ENCODE measurements around the gene SAMD14. TPM values are rescaled to one million over a fixed set of nuclear protein-coding genes. Genes with fewer than 3 reads are reported as not detected.

The SAMD14 gene
- total and polyA plus RNA-seq, 2 donors (not counting 1 experiment from before 2014, with no cell fraction given), result 0.13 to 0.89 TPM

GRCh38 chr17:50128441-50129352 is 1.3 kb downstream of the SAMD14 start:
- TF ChIP-seq EZH2 (IDR thresholded peaks at IDR 0.05; ENCODE audit: borderline replicate concordance, insufficient read depth, low read depth, low read length, poor library complexity, severe bottlenecking) (no peak), CTCF (IDR thresholded peaks at IDR 0.05) (no peak)
- H3K4me2 ChIP-seq (replicated peaks; ENCODE audit: low read depth, low read length, poor library complexity, severe bottlenecking), result peak overlapping the region; percentile 99
- H3K27me3 ChIP-seq (replicated peaks in 1 of 4; ENCODE audit: control extremely low read depth in 1 of 4, control insufficient read depth in 3 of 4, insufficient read depth in 4 of 4, low read length in 3 of 4), result peaks cover 0 to 28% (median 9%) of the 10 kb centered on the region in 4 experiments
- H3K27ac ChIP-seq (ENCODE audit: low read length in 2 of 2), result no peak overlapping the region
- H3K79me2 ChIP-seq (ENCODE audit: control insufficient read depth, insufficient read depth, low read length), result no peaks in the 10 kb centered on the region
- H4K20me1 ChIP-seq (ENCODE audit: control insufficient read depth, insufficient read depth, low read length, poor library complexity, severe bottlenecking), result peaks cover 18% of the 10 kb centered on the region
- whole genome bisulfite sequencing (ENCODE audit: insufficient coverage), result 17% methylated on average over 16 of the region's 32 CpGs
- Mint-ChIP-seq H3K4me3 (peak overlapping the region; percentile 79), H3K9me3 (ENCODE audit: insufficient read depth) (no peaks in the 10 kb centered on the region), H3K4me1 (peaks cover 34% of the 10 kb centered on the region), H3K27me3 (peaks cover 10% of the 10 kb centered on the region), H3K27ac (peak overlapping the region; percentile 74)
- POLR2A ChIA-PET, result interaction anchor here (0.7 kb wide), 1 partner anchor 1231 kb away, joined by 3 read pairs; no protein-coding TSS in a partner anchor
- ATAC-seq (ENCODE audit: low read depth) (no peak), DNase-seq (peak; percentile 43)
- H3K9me3 ChIP-seq (ENCODE audit: control extremely low read depth in 1 of 3, control insufficient read depth in 2 of 3, insufficient read depth in 1 of 3, low read length in 2 of 3), result peaks cover 0 to 8% (median 0%) of the 10 kb centered on the region in 3 donors
- H3K36me3 ChIP-seq (replicated peaks in 1 of 2; ENCODE audit: control extremely low read depth in 1 of 2, control insufficient read depth in 1 of 2, extremely low read depth in 1 of 2, insufficient read depth in 2 of 2, low read length in 1 of 2), result peaks cover 1 to 7% of the 10 kb centered on the region in 2 experiments
- H3K4me3 ChIP-seq (ENCODE audit: control extremely low read depth in 1 of 5, extremely low read depth in 1 of 5, insufficient read depth in 1 of 5, low read depth in 2 of 5, low read length in 4 of 5), result peak overlapping the region in 1 of 5 experiments; percentile 44
- intact Hi-C loops (cut with micrococcal nuclease), result no loop called here
- no peak overlapping the region for H3K9ac ChIP-seq (ENCODE audit: low read length)
- CTCF ChIA-PET, result interaction anchor here (1.1 to 3.4 kb wide), 2 partner anchors 12 to 19 kb away, joined by 5 to 16 read pairs; no protein-coding TSS in a partner anchor
- H3K4me1 ChIP-seq (ENCODE audit: control insufficient read depth in 2 of 2, insufficient read depth in 2 of 2, low read length in 2 of 2), result peaks cover 27 to 35% of the 10 kb centered on the region in 2 donors
- no peak overlapping the region for H2AFZ ChIP-seq (ENCODE audit: insufficient read depth, low read depth, low read length, poor library complexity, severe bottlenecking)
